ENCODE data around the gene DBI.

DBI gene

GRCh38 chr2:119338826-119339561, 27.8 kb upstream of the DBI start:
- Histone ChIP-seq H3K27me3 (ENCODE audit: insufficient read depth, low read length) (no peaks in the 10 kb centered on the region), H3K36me3 (ENCODE audit: insufficient read depth, low read depth, low read length) (no peaks in the 10 kb centered on the region), H3K4me1 (ENCODE audit: insufficient read depth, low read length) (no peaks in the 10 kb centered on the region), H3K9me3 (ENCODE audit: insufficient read depth, low read depth, low read length) (no peaks in the 10 kb centered on the region), H3K27ac (ENCODE audit: low read length) (no peak overlapping the region), H3K4me3 (ENCODE audit: low read length) (no peak overlapping the region), H3K9ac (ENCODE audit: low read depth, low read length) (no peak overlapping the region)

GRCh38 chr2:119339562-119339923, 27.2 kb upstream of the DBI start:
- no peaks in the 10 kb centered on the region for H3K9me3 ChIP-seq (ENCODE audit: insufficient read depth, low read depth, low read length)
- no peaks in the 10 kb centered on the region for H3K36me3 ChIP-seq (ENCODE audit: insufficient read depth, low read depth, low read length)
- H3K4me1 ChIP-seq (ENCODE audit: insufficient read depth, low read length): no peaks in the 10 kb centered on the region
- no peak overlapping the region for H3K27ac ChIP-seq (ENCODE audit: low read length)
- H3K4me3 ChIP-seq (ENCODE audit: low read length): no peak overlapping the region
- no peak overlapping the region for H3K9ac ChIP-seq (ENCODE audit: low read depth, low read length)
- H3K27me3 ChIP-seq (ENCODE audit: insufficient read depth, low read length): no peaks in the 10 kb centered on the region

GRCh38 chr2:119341684-119342083, 25.1 kb upstream of the DBI start:
- no peak overlapping the region for H3K27ac ChIP-seq (ENCODE audit: low read length)
- no peaks in the 10 kb centered on the region for H3K27me3 ChIP-seq (ENCODE audit: insufficient read depth, low read length)
- H3K9me3 ChIP-seq (ENCODE audit: insufficient read depth, low read depth, low read length): no peaks in the 10 kb centered on the region
- H3K4me1 ChIP-seq (ENCODE audit: insufficient read depth, low read length): no peaks in the 10 kb centered on the region
- H3K4me3 ChIP-seq (ENCODE audit: low read length): no peak overlapping the region
- no peaks in the 10 kb centered on the region for H3K36me3 ChIP-seq (ENCODE audit: insufficient read depth, low read depth, low read length)
- no peak overlapping the region for H3K9ac ChIP-seq (ENCODE audit: low read depth, low read length)

- Histone ChIP-seq H3K9ac (ENCODE audit: low read depth, low read length) (no peak overlapping the region), H3K4me3 (ENCODE audit: low read length) (no peak overlapping the region), H3K27me3 (ENCODE audit: insufficient read depth, low read length) (no peaks in the 10 kb centered on the region), H3K36me3 (ENCODE audit: insufficient read depth, low read depth, low read length) (no peaks in the 10 kb centered on the region), H3K27ac (ENCODE audit: low read length) (no peak overlapping the region), H3K9me3 (ENCODE audit: insufficient read depth, low read depth, low read length) (no peaks in the 10 kb centered on the region), H3K4me1 (ENCODE audit: insufficient read depth, low read length) (peaks cover 7% of the 10 kb centered on the region; the same call in 1 of the 2 replicates)
Observed at GRCh38 chr2:119349289-119349688, 17.5 kb upstream of the DBI start.

GRCh38 chr2:119350311-119350998, 16.3 kb upstream of the DBI start:
- Histone ChIP-seq H3K36me3 (ENCODE audit: insufficient read depth, low read depth, low read length) (no peaks in the 10 kb centered on the region), H3K27ac (ENCODE audit: low read length) (no peak overlapping the region), H3K27me3 (ENCODE audit: insufficient read depth, low read length) (no peaks in the 10 kb centered on the region), H3K4me3 (ENCODE audit: low read length) (peak overlapping the region; percentile 15; the same call in 1 of the 2 replicates), H3K9me3 (ENCODE audit: insufficient read depth, low read depth, low read length) (no peaks in the 10 kb centered on the region), H3K4me1 (ENCODE audit: insufficient read depth, low read length) (peaks cover 7% of the 10 kb centered on the region; the same call in 1 of the 2 replicates), H3K9ac (ENCODE audit: low read depth, low read length) (no peak overlapping the region)

- Histone ChIP-seq H3K36me3 (ENCODE audit: insufficient read depth, low read depth, low read length) (no peaks in the 10 kb centered on the region), H3K4me1 (ENCODE audit: insufficient read depth, low read length) (peaks cover 7% of the 10 kb centered on the region; the same call in 1 of the 2 replicates), H3K27me3 (ENCODE audit: insufficient read depth, low read length) (no peaks in the 10 kb centered on the region), H3K27ac (ENCODE audit: low read length) (no peak overlapping the region), H3K4me3 (ENCODE audit: low read length) (no peak overlapping the region), H3K9me3 (ENCODE audit: insufficient read depth, low read depth, low read length) (no peaks in the 10 kb centered on the region), H3K9ac (ENCODE audit: low read depth, low read length) (no peak overlapping the region)
Observed at GRCh38 chr2:119352357-119352756, 14.4 kb upstream of the DBI start.

- Histone ChIP-seq H3K4me1 (ENCODE audit: insufficient read depth, low read length) (peaks cover 7% of the 10 kb centered on the region; the same call in 1 of the 2 replicates), H3K36me3 (ENCODE audit: insufficient read depth, low read depth, low read length) (no peaks in the 10 kb centered on the region), H3K27me3 (ENCODE audit: insufficient read depth, low read length) (no peaks in the 10 kb centered on the region), H3K9ac (ENCODE audit: low read depth, low read length) (no peak overlapping the region), H3K9me3 (ENCODE audit: insufficient read depth, low read depth, low read length) (no peaks in the 10 kb centered on the region), H3K27ac (ENCODE audit: low read length) (no peak overlapping the region), H3K4me3 (ENCODE audit: low read length) (no peak overlapping the region)
Observed at GRCh38 chr2:119354860-119355259, 11.9 kb upstream of the DBI start.

GRCh38 chr2:119359774-119360173, 7.0 kb upstream of the DBI start:
- no peak overlapping the region for H3K9ac ChIP-seq (ENCODE audit: low read depth, low read length)
- H3K4me1 ChIP-seq (ENCODE audit: insufficient read depth, low read length): no peaks in the 10 kb centered on the region
- H3K4me3 ChIP-seq (ENCODE audit: low read length): no peak overlapping the region
- no peaks in the 10 kb centered on the region for H3K36me3 ChIP-seq (ENCODE audit: insufficient read depth, low read depth, low read length)
- no peaks in the 10 kb centered on the region for H3K9me3 ChIP-seq (ENCODE audit: insufficient read depth, low read depth, low read length)
- H3K27me3 ChIP-seq (ENCODE audit: insufficient read depth, low read length): no peaks in the 10 kb centered on the region
- no peak overlapping the region for H3K27ac ChIP-seq (ENCODE audit: low read length)

- Histone ChIP-seq H3K27me3 (ENCODE audit: insufficient read depth, low read length) (no peaks in the 10 kb centered on the region), H3K27ac (ENCODE audit: low read length) (no peak overlapping the region), H3K9ac (ENCODE audit: low read depth, low read length) (no peak overlapping the region), H3K4me3 (ENCODE audit: low read length) (no peak overlapping the region), H3K9me3 (ENCODE audit: insufficient read depth, low read depth, low read length) (no peaks in the 10 kb centered on the region), H3K4me1 (ENCODE audit: insufficient read depth, low read length) (peaks cover 2% of the 10 kb centered on the region; the same call in 1 of the 2 replicates), H3K36me3 (ENCODE audit: insufficient read depth, low read depth, low read length) (no peaks in the 10 kb centered on the region)
Observed at GRCh38 chr2:119360423-119360966, 6.3 kb upstream of the DBI start.

GRCh38 chr2:119364798-119365197, 2.0 kb upstream of the DBI start:
- Histone ChIP-seq H3K9me3 (ENCODE audit: insufficient read depth, low read depth, low read length) (no peaks in the 10 kb centered on the region), H3K4me3 (ENCODE audit: low read length) (peak overlapping the region; percentile 90; the same call in 1 of the 2 replicates), H3K27ac (ENCODE audit: low read length) (no peak overlapping the region), H3K4me1 (ENCODE audit: insufficient read depth, low read length) (peaks cover 12% of the 10 kb centered on the region; the same call in 1 of the 2 replicates), H3K9ac (ENCODE audit: low read depth, low read length) (no peak overlapping the region), H3K36me3 (ENCODE audit: insufficient read depth, low read depth, low read length) (peaks cover 17% of the 10 kb centered on the region), H3K27me3 (ENCODE audit: insufficient read depth, low read length) (no peaks in the 10 kb centered on the region)

- peaks cover 12% of the 10 kb centered on the region; the same call in 1 of the 2 replicates for H3K4me1 ChIP-seq (ENCODE audit: insufficient read depth, low read length)
- H3K27me3 ChIP-seq (ENCODE audit: insufficient read depth, low read length): no peaks in the 10 kb centered on the region
- no peaks in the 10 kb centered on the region for H3K9me3 ChIP-seq (ENCODE audit: insufficient read depth, low read depth, low read length)
- no peak overlapping the region for H3K27ac ChIP-seq (ENCODE audit: low read length)
- H3K36me3 ChIP-seq (ENCODE audit: insufficient read depth, low read depth, low read length): peaks cover 22% of the 10 kb centered on the region
- peak overlapping the region; percentile 90 for H3K4me3 ChIP-seq (ENCODE audit: low read length)
- H3K9ac ChIP-seq (ENCODE audit: low read depth, low read length): peak overlapping the region; percentile 82; the same call in 1 of the 2 replicates
Observed at GRCh38 chr2:119365436-119365835, 1.3 kb upstream of the DBI start.
